ENCODE measurements around the gene AGMAT. TPM values are rescaled to one million over a fixed set of nuclear protein-coding genes. Genes with fewer than 3 reads are reported as not detected.

The AGMAT gene
- total and polyA plus RNA-seq, 7 donors, result 2.6 to 12.6 (median 3.6) TPM

DNA sequence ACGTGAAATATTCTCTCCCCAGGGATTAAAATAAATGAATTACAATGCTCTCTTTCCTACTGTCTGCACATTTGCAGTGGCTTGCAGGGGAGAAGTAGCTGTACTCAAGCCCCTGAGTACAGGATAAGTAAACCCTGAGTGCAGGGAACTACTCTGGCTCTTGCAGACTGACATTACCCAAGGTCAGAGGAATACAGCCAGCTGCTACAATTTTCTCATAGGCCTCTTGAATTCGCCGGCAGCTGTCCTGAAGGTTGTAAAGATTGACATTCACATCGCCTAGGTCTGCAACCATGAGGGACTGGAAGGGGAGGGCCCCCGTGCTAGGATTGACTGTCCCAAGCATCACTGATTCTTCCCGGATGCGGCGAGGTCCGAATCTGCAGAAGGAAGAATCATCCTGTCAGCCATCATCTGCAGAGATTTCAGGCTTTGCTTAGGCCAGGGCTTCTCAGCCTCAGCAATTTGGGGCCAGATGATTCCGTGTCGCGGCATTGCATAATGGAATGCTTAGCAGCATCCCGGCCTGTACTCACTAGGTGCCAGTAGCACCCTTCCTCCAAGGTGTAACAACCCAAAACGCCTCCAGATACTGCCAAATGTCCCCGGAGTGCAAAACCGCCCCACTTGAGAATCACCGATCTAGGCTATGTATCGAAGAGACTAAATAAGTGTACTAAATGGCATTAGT, 1.7 kb downstream of the AGMAT start:
- Histone ChIP-seq H3K27ac (peak overlapping the region; percentile 95), H3K9me3 (no peaks in the 10 kb centered on the region), H3K4me3 (peak overlapping the region; percentile 62), H3K36me3 (ENCODE audit: insufficient read depth in 1 of 2, low read depth in 1 of 2) (no peaks in the 10 kb centered on the region), H3K27me3 (ENCODE audit: insufficient read depth in 3 of 3, low read length in 2 of 3) (no peaks in the 10 kb centered on the region), H3K4me1 (peaks cover 54% of the 10 kb centered on the region)
- DNase-seq (no peak), ATAC-seq (peak in 3 of 4 donors; percentile 23 to 38 (median 29))
- WGBS, 3 donors, result 44 to 64% (median 46%) methylated on average over 18 of the region's 18 CpGs
- intact Hi-C loops (cut with DNase I), result loop anchor here (5.0 kb wide), 2 partner anchors 39 to 154 kb away; partner anchors contain the start of gene SLC25A34 (in 1 of the 2)
- TF ChIP-seq, protein P1, sequence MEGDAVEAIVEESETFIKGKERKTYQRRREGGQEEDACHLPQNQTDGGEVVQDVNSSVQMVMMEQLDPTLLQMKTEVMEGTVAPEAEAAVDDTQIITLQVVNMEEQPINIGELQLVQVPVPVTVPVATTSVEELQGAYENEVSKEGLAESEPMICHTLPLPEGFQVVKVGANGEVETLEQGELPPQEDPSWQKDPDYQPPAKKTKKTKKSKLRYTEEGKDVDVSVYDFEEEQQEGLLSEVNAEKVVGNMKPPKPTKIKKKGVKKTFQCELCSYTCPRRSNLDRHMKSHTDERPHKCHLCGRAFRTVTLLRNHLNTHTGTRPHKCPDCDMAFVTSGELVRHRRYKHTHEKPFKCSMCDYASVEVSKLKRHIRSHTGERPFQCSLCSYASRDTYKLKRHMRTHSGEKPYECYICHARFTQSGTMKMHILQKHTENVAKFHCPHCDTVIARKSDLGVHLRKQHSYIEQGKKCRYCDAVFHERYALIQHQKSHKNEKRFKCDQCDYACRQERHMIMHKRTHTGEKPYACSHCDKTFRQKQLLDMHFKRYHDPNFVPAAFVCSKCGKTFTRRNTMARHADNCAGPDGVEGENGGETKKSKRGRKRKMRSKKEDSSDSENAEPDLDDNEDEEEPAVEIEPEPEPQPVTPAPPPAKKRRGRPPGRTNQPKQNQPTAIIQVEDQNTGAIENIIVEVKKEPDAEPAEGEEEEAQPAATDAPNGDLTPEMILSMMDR (IDR thresholded peaks at IDR 0.05), result no peak

DNA sequence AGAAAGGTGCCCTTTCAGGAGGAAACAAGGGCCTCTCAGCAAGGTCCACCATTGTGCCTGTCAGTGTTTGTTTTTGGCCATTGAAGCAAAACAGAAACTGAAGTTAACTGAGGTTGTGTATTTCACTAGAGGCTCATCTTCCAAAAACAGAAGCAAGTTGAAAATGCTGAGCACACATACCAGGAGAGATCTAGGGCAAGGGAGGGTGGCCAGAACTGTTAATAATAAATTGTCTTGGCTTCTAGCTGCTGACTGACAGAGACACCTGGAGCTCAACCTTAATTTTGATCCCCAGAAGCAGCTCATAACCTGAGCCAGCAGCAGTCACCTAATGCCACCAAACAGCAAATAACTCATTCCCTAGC, 5.2 kb downstream of the AGMAT start:
- Histone ChIP-seq H3K9me3 (no peaks in the 10 kb centered on the region), H3K27me3 (ENCODE audit: insufficient read depth in 3 of 3, low read length in 2 of 3) (no peaks in the 10 kb centered on the region), H3K27ac (peak overlapping the region; percentile 95), H3K36me3 (ENCODE audit: insufficient read depth in 1 of 2, low read depth in 1 of 2) (no peaks in the 10 kb centered on the region), H3K4me3 (peak overlapping the region; percentile 31), H3K4me1 (peaks cover 59% of the 10 kb centered on the region)
- intact Hi-C loops (cut with DNase I), result loop anchor here (5.0 kb wide), 2 partner anchors 43 to 158 kb away; partner anchors contain the start of gene SLC25A34 (in 1 of the 2)
- no peak for DNase-seq
- ATAC-seq, result peak; percentile 86 to 94 (median 91)
- TF ChIP-seq, protein P1 (IDR thresholded peaks at IDR 0.05), result no peak

DNA sequence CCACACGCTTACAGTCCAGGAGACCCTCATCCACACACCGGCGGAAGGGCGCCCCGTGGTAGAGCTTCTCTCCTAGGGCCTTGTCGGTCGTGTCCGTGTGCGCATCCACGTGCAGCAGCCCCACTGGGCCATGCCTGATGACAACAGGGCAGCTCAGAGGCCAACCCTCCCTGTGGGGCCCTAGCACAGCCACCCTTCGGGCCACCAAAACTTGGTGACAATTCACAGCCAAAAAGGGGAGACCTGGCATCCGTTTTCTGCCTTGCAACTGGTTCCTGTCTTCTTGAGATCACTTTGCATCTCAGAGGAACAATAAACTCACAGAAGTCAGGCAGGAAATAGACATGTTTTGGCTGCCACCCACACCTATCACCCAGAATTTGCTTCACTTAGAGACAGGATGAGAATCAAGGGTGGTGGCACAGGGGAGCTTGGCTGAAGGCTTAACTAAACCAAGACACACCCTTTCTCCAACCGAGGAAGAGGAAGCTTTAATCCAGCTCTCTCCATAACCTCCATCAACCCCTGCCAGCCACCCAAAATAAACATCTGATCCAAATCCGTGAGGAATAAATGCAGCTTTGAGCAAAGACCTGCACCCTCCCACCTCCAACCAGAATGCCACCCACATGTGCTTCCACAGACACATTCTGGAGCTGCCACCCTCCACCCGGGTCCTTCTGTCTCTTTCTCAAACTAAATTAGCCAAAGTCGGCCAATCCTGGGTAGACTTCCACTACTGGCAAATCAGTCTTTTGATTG, 5.7 kb downstream of the AGMAT start:
- Histone ChIP-seq H3K27me3 (ENCODE audit: insufficient read depth in 3 of 3, low read length in 2 of 3) (no peaks in the 10 kb centered on the region), H3K4me3 (peak overlapping the region; percentile 31), H3K27ac (peak overlapping the region; percentile 95), H3K36me3 (ENCODE audit: insufficient read depth in 1 of 2, low read depth in 1 of 2) (no peaks in the 10 kb centered on the region), H3K4me1 (peaks cover 53% of the 10 kb centered on the region), H3K9me3 (no peaks in the 10 kb centered on the region)
- WGBS, 3 donors, result 67 to 69% (median 67%) methylated on average over 16 of the region's 16 CpGs
- DNase-seq (no peak), ATAC-seq (peak; percentile 2 to 16 (median 10))
- intact Hi-C loops (cut with DNase I), result no loop called here
- TF ChIP-seq, protein P1 (IDR thresholded peaks at IDR 0.05), result no peak

DNA sequence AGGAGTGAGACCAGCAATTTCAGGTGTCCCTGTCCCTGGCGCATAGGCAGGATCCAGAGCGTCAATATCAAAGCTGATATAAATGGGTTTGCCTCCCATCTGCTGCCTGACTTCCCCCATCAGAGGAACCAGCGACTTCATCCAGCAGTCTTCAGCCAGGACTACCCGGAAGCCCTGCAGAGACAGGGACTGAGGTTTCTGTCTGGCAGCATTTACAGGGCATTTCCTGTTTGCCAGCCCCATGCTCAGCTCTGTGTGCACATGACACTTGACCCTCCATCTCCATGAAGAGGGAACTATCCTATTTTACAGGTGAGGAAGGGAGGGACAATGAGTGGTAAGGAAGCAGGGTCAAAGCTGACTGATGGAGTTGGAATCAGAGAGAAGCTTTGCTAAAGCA, 7.2 kb downstream of the AGMAT start:
- 44 to 68% (median 57%) methylated on average over 4 of the region's 4 CpGs for WGBS, 3 donors

More for the DNA sequence above, 7.2 kb downstream of the AGMAT start:
- intact Hi-C loops (cut with DNase I), result no loop called here
- Histone ChIP-seq H3K36me3 (ENCODE audit: insufficient read depth in 1 of 2, low read depth in 1 of 2) (no peaks in the 10 kb centered on the region), H3K4me1 (peaks cover 39% of the 10 kb centered on the region), H3K27me3 (ENCODE audit: insufficient read depth in 3 of 3, low read length in 2 of 3) (no peaks in the 10 kb centered on the region), H3K27ac (peak overlapping the region; percentile 95), H3K9me3 (no peaks in the 10 kb centered on the region), H3K4me3 (no peak overlapping the region)
- ATAC-seq (no peak), DNase-seq (no peak)
- TF ChIP-seq, protein P1 (IDR thresholded peaks at IDR 0.05), result no peak

Measured in psoas muscle (tissue), 8 donors.